GM12878 (cell line): ENCODE measurements around the gene CLEC17A. TPM values are rescaled to one million over a fixed set of nuclear protein-coding genes. Genes with fewer than 3 reads are reported as not detected.

ENCODE experiments used
- BRCA1 ChIP-seq: IDR thresholded peaks from 2 replicates; pipeline ENCODE4 v1.6.1; 2011; ENCODE audit warnings: low read depth, low read length, improper control_type of control experiment
- CBFB ChIP-seq: IDR thresholded peaks from 2 replicates; pipeline ENCODE4 v1.6.1; 2016; ENCODE audit warnings: antibody characterized with exemption, low read depth
- CHD1 ChIP-seq: IDR thresholded peaks from 2 replicates; pipeline ENCODE4 v1.6.1; 2012; ENCODE audit warnings: low read depth, low read length, improper control_type of control experiment
- CHD2 ChIP-seq: IDR thresholded peaks from 2 replicates; pipeline ENCODE4 v1.6.1; 2011; ENCODE audit warnings: low read depth, low read length, improper control_type of control experiment, borderline replicate concordance
- ESRRA ChIP-seq: IDR thresholded peaks from 2 replicates; pipeline ENCODE4 v1.6.1; 2012; ENCODE audit warnings: mild to moderate bottlenecking, low read length, improper control_type of control experiment
- HCFC1 ChIP-seq: fragments of 150-350 bp; IDR thresholded peaks from 2 replicates; pipeline ENCODE4 v1.6.1; 2014; ENCODE audit warnings: low read length
- HDAC2 ChIP-seq: fragments of 200-600 bp; sonication (generic); IDR thresholded peaks from 2 replicates; pipeline ENCODE4 v1.6.1; 2017
- JUND ChIP-seq: IDR thresholded peaks from 2 replicates; pipeline ENCODE4 v1.6.1; 2012; ENCODE audit warnings: low read depth, mild to moderate bottlenecking, low read length, improper control_type of control experiment, moderate library complexity
- POLR2AphosphoS5 ChIP-seq: IDR thresholded peaks from 2 replicates; pipeline ENCODE4 v1.6.1; 2011; ENCODE audit warnings: mild to moderate bottlenecking, low read length, inconsistent platforms
- RAD21 ChIP-seq: IDR thresholded peaks from 2 replicates; pipeline ENCODE4 v1.6.1; 2011; ENCODE audit warnings: mild to moderate bottlenecking, low read depth, low read length, moderate library complexity; ENCODE audit not compliant: insufficient read depth
- RUNX3 ChIP-seq: IDR thresholded peaks from 2 replicates; pipeline ENCODE4 v1.6.1; 2012; ENCODE audit warnings: low read length, inconsistent platforms
- SMC3 ChIP-seq: IDR thresholded peaks from 2 replicates; pipeline ENCODE4 v1.6.1; 2011; ENCODE audit warnings: low read length, improper control_type of control experiment, borderline replicate concordance
- SPI1 ChIP-seq: IDR thresholded peaks from 2 replicates; pipeline ENCODE4 v1.6.1; 2011; ENCODE audit warnings: low read depth, mild to moderate bottlenecking, low read length, moderate library complexity, borderline replicate concordance; ENCODE audit not compliant: insufficient read depth
- TBL1XR1 ChIP-seq: IDR thresholded peaks from 2 replicates; pipeline ENCODE4 v1.6.1; 2012; ENCODE audit warnings: low read depth, low read length, improper control_type of control experiment
- TCF7 ChIP-seq: IDR thresholded peaks from 2 replicates; pipeline ENCODE4 v1.6.1; 2014; ENCODE audit warnings: antibody characterized with exemption, borderline replicate concordance
- WRNIP1 ChIP-seq: IDR thresholded peaks from 2 replicates; pipeline ENCODE4 v1.6.1; 2011; ENCODE audit warnings: low read depth, low read length, improper control_type of control experiment, borderline replicate concordance
- ZZZ3 ChIP-seq: IDR thresholded peaks from 2 replicates; pipeline ENCODE4 v1.6.1; 2011; ENCODE audit warnings: low read depth; ENCODE audit not compliant: control insufficient read depth, insufficient read length
- polyA plus RNA-seq, 11 experiments: library from polyadenylated mRNA; depleted of rRNA in 4 of 11; unstranded in 6 of 11; stranded (reverse) in 5 of 11; fragments of >200 nt; fragmentation: Nextera tagmentation in 4 of 11; fragmentation: Illumina TruSeq in 1 of 11; extraction: Ambion mirVana in 4 of 11; extraction: Trizol in 1 of 11; gene quantifications; 1 replicate in 1 of 11; 2 replicates in 10 of 11; pipeline versions ENCODE4 v1.2.1 to v1.2.3, GENCODE V29; 2011 to 2016; ENCODE audit warnings: inconsistent platforms in 2 of 11, missing spikeins in 2 of 11, low read depth in 1 of 11
- total RNA-seq, 4 experiments: library from RNA; depleted of rRNA in 3 of 4; stranded (reverse); fragments of >200 nt in 3 of 4; fragmentation: Illumina TruSeq in 1 of 4; extraction: Trizol in 1 of 4; gene quantifications; 2 replicates each; pipeline versions ENCODE4 v1.2.1 to v1.2.3, GENCODE V29; 2013 to 2021
- TF ChIP-seq, protein P1 (sequence below): IDR thresholded peaks from 2 replicates; pipeline ENCODE4 v1.6.1; 2012; ENCODE audit warnings: low read depth, low read length, improper control_type of control experiment
- TF ChIP-seq, protein P2 (sequence below): fragments of 450-650 bp; formaldehyde crosslinking; IDR thresholded peaks from 2 replicates; pipeline ENCODE4 v1.4.0; 2022; ENCODE audit warnings: mild to moderate bottlenecking, moderate library complexity
- TF ChIP-seq, protein P3 (sequence below): fragments of 450-650 bp; formaldehyde crosslinking; IDR thresholded peaks from 2 replicates; pipeline ENCODE4 v1.4.0; 2020; ENCODE audit warnings: mild to moderate bottlenecking, moderate library complexity
- TF ChIP-seq, protein P4 (sequence below): fragments of 450-650 bp; IDR thresholded peaks from 2 replicates; pipeline ENCODE4 v1.6.1; 2016; ENCODE audit warnings: mild to moderate bottlenecking

The CLEC17A gene
- total and polyA plus RNA-seq, 10 of the 15 experiments (the other 5 are each of a cell fraction or from before 2014, with no cell fraction given) = 12.9 to 131 (median 97.3) TPM

DNA sequence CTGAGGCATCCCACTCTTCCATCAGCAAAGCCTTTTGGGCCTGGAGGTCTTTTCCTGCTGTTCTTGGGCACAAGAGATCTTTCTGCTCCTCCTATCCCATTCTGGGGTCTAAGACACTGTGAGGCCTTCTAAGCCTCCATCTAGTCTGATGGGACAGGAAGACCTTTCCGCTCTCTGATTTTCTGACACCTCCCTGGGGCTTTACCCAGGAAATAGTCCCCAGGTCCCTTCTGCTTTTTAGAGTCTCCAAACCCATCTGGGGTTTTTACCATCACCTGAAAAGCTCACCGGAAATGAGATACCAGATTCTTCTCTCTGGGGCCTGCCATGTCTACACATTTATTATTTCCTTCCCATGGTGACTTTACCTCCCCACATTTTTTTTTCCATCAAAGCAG, 21.1 kb downstream of the CLEC17A start (continued):
- peak; percentile 65; the same call in 1 of the 2 replicates for TF ChIP-seq CBFB
- TF ChIP-seq POLR2AphosphoS5 = 0 out of 2 replicates have a peak, but pooled peaks have one; percentile 47
- peak; percentile 91 for TF ChIP-seq SPI1
- no peak for TF ChIP-seq BRCA1
- TF ChIP-seq TBL1XR1 = 0 out of 2 replicates have a peak, but pooled peaks have one; percentile 70
- TF ChIP-seq SMC3 = peak; percentile 33; the same call in 1 of the 2 replicates
- TF ChIP-seq CHD2 = no peak
- peak; percentile 87 for TF ChIP-seq RUNX3
- TF ChIP-seq, protein P1, sequence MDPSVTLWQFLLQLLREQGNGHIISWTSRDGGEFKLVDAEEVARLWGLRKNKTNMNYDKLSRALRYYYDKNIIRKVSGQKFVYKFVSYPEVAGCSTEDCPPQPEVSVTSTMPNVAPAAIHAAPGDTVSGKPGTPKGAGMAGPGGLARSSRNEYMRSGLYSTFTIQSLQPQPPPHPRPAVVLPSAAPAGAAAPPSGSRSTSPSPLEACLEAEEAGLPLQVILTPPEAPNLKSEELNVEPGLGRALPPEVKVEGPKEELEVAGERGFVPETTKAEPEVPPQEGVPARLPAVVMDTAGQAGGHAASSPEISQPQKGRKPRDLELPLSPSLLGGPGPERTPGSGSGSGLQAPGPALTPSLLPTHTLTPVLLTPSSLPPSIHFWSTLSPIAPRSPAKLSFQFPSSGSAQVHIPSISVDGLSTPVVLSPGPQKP = 0 out of 2 replicates have a peak, but pooled peaks have one; percentile 25
- TF ChIP-seq, protein P2, sequence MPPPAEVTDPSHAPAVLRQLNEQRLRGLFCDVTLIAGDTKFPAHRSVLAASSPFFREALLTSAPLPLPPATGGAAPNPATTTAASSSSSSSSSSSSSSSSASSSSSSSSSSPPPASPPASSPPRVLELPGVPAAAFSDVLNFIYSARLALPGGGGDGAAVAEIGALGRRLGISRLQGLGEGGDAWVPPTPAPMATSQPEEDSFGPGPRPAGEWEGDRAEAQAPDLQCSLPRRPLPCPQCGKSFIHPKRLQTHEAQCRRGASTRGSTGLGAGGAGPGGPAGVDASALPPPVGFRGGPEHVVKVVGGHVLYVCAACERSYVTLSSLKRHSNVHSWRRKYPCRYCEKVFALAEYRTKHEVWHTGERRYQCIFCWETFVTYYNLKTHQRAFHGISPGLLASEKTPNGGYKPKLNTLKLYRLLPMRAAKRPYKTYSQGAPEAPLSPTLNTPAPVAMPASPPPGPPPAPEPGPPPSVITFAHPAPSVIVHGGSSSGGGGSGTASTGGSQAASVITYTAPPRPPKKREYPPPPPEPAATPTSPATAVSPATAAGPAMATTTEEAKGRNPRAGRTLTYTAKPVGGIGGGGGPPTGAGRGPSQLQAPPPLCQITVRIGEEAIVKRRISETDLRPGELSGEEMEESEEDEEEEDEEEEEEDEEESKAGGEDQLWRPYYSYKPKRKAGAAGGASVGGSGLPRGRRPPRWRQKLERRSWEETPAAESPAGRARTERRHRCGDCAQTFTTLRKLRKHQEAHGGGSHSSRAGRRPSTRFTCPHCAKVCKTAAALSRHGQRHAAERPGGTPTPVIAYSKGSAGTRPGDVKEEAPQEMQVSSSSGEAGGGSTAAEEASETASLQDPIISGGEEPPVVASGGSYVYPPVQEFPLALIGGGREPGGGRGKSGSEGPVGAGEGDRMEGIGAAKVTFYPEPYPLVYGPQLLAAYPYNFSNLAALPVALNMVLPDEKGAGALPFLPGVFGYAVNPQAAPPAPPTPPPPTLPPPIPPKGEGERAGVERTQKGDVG (CRISPR knock-in tag) = no peak
- TF ChIP-seq JUND = no peak
- no peak for TF ChIP-seq TCF7
- TF ChIP-seq ZZZ3 = no peak
- TF ChIP-seq, protein P3, sequence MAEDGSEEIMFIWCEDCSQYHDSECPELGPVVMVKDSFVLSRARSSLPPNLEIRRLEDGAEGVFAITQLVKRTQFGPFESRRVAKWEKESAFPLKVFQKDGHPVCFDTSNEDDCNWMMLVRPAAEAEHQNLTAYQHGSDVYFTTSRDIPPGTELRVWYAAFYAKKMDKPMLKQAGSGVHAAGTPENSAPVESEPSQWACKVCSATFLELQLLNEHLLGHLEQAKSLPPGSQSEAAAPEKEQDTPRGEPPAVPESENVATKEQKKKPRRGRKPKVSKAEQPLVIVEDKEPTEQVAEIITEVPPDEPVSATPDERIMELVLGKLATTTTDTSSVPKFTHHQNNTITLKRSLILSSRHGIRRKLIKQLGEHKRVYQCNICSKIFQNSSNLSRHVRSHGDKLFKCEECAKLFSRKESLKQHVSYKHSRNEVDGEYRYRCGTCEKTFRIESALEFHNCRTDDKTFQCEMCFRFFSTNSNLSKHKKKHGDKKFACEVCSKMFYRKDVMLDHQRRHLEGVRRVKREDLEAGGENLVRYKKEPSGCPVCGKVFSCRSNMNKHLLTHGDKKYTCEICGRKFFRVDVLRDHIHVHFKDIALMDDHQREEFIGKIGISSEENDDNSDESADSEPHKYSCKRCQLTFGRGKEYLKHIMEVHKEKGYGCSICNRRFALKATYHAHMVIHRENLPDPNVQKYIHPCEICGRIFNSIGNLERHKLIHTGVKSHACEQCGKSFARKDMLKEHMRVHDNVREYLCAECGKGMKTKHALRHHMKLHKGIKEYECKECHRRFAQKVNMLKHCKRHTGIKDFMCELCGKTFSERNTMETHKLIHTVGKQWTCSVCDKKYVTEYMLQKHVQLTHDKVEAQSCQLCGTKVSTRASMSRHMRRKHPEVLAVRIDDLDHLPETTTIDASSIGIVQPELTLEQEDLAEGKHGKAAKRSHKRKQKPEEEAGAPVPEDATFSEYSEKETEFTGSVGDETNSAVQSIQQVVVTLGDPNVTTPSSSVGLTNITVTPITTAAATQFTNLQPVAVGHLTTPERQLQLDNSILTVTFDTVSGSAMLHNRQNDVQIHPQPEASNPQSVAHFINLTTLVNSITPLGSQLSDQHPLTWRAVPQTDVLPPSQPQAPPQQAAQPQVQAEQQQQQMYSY (CRISPR knock-in tag) = no peak
- TF ChIP-seq CHD1 = no peak
- no peak for TF ChIP-seq RAD21
- no peak for TF ChIP-seq HCFC1
- TF ChIP-seq HDAC2 = no peak
- TF ChIP-seq WRNIP1 = no peak
- TF ChIP-seq ESRRA = no peak
- TF ChIP-seq, protein P4, sequence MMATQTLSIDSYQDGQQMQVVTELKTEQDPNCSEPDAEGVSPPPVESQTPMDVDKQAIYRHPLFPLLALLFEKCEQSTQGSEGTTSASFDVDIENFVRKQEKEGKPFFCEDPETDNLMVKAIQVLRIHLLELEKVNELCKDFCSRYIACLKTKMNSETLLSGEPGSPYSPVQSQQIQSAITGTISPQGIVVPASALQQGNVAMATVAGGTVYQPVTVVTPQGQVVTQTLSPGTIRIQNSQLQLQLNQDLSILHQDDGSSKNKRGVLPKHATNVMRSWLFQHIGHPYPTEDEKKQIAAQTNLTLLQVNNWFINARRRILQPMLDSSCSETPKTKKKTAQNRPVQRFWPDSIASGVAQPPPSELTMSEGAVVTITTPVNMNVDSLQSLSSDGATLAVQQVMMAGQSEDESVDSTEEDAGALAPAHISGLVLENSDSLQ = peak; percentile 35; the same call in 1 of the 2 replicates
